HAP-1 (cell line): ENCODE results near the gene PRXL2B.

Source experiments
- DNase-seq, 2 experiments: peaks; one replicate each; pipeline ENCODE4 v3.0.0-alpha.2; 2016 to 2020; ENCODE audit warnings: low spot score in 2 of 2
- H3K27me3 ChIP-seq: fragments of 250-450 bp; sonication (Bioruptor Pico); 2 replicates; pipeline ENCODE4 v1.5.1; 2020; ENCODE audit warnings: low read depth, mild to moderate bottlenecking, moderate library complexity
- H3K36me3 ChIP-seq: fragments of 250-450 bp; sonication (Bioruptor Pico); replicated peaks from 2 replicates; pipeline ENCODE4 v1.5.1; 2020; ENCODE audit warnings: mild to moderate bottlenecking
- H3K4me1 ChIP-seq: fragments of 250-450 bp; sonication (Bioruptor Pico); 2 replicates; pipeline ENCODE4 v1.5.1; 2020; ENCODE audit warnings: mild to moderate bottlenecking
- H3K4me3 ChIP-seq: fragments of 250-450 bp; sonication (Bioruptor Pico); 2 replicates; pipeline ENCODE4 v1.5.1; 2020; ENCODE audit warnings: mild to moderate bottlenecking, moderate library complexity
- H3K9me3 ChIP-seq: fragments of 250-450 bp; sonication (Bioruptor Pico); 2 replicates; pipeline ENCODE4 v1.5.1; 2020; ENCODE audit warnings: mild to moderate bottlenecking, moderate library complexity
- in situ Hi-C: fragments of 300-500 bp; cut with MboI; formaldehyde crosslinking; loops from 3 replicates; pipeline ENCODE4 v1.14.3; 2020; ENCODE audit warnings: low sequenced_read_pairs, inconsistent platforms, mixed read lengths

Gene PRXL2B

DNA sequence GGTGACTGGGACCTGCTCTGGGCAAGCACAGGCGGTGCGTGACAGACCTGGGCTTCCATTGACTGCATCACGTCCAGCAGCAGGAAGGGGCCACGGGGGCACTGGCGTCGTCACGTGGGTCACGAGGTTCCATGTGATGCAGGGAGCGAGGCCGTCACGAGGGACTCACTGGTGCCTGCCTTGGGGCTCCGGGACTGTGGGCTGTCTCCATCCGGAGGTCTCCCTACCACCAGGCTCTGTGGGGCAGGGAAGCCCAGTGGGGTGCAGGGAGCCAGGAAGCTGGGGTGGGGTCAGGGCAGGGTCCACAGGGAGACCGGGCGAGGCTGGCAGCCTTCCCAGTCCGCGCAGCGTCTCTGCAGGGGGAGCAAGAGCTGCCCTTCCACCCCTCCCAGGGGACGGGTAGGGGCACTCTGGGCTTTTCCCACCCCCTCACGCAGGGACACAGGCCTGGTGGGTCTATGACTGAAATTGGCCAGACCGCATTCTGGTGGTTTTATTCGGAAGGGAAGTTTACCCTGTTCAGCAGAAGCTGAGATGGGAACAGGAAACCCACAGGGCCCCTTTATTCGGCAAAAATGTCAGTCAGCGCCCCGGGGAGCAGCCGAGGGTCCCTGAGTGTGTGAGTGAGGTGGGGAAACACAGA, 30.8 kb upstream of the PRXL2B start:
- DNase-seq = no peak
- in situ Hi-C loops = no loop called here
- no peaks in the 10 kb centered on the region for H3K4me1 ChIP-seq
- no peak overlapping the region for H3K4me3 ChIP-seq
- H3K27me3 ChIP-seq = no peaks in the 10 kb centered on the region
- H3K36me3 ChIP-seq = no peaks in the 10 kb centered on the region
- no peaks in the 10 kb centered on the region for H3K9me3 ChIP-seq

DNA sequence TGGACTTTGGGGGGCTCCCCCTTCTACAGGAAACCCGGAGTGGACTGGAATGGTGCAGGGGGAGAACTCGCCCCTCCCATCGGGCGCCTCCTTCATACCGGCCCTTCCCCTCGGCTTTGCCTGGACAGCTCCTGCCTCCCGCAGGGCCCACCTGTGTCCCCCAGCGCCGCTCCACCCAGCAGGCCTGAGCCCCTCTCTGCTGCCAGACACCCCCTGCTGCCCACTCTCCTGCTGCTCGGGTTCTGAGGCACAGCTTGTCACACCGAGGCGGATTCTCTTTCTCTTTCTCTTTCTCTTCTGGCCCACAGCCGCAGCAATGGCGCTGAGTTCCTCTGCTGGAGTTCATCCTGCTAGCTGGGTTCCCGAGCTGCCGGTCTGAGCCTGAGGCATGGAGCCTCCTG, 30.3 kb upstream of the PRXL2B start, which contains the start of gene TNFRSF14:
Gene TNFRSF14 (plus strand): TSS at position 95 of the 401 bp plus-strand sequence. CDS start 294 bp downstream, at position 389.
- in situ Hi-C loops = no loop called here
- H3K4me1 ChIP-seq = no peaks in the 10 kb centered on the region
- H3K4me3 ChIP-seq = no peak within 1 kb of the TSS
- no peaks in the 10 kb centered on the region for H3K27me3 ChIP-seq
- no peak for DNase-seq
- H3K36me3 ChIP-seq = no peaks in the 10 kb centered on the region
- H3K9me3 ChIP-seq = no peaks in the 10 kb centered on the region

DNA sequence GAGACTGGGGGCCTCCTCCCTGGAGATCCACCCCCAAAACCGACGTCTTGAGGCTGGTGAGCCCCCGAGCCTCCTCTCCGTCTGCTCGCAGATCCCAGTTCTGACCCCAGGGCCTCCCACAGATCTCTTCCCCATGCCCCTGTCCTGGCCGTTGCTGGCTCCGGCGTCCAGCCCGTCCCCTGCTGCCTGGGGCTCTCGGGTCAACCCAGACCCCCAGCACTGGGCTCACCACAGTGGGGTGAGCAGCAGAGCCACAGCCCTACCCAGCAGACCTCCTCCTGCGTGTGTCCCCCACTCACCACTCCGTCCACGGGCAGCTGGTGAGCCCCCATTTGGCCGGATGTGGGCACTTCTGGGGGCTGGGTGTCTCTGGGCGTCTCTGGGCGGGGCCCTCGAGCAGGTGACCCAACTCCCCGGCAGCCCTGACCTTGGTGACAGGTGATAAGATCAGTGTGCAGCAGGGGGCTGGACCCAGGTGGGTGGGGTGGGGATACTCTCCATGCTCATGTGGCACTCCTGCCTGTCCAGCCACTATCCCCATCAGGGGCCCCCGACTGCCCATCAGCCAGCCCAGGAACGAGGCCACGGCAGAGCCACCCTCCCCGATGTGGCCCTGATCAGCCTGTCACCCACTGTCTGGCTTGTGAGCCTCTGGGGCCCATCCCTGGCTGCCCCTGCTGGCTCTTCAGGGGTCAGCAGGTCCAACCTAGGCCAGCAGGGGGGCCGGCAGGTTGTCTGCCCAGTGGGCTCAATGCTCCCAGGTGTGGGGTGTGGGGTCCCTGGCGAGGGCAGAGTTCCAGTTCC, 29.7 kb upstream of the PRXL2B start:
- H3K36me3 ChIP-seq = no peaks in the 10 kb centered on the region
- no peaks in the 10 kb centered on the region for H3K27me3 ChIP-seq
- DNase-seq = no peak
- no peaks in the 10 kb centered on the region for H3K4me1 ChIP-seq
- no peak overlapping the region for H3K4me3 ChIP-seq
- H3K9me3 ChIP-seq = no peaks in the 10 kb centered on the region
- in situ Hi-C loops = no loop called here

DNA sequence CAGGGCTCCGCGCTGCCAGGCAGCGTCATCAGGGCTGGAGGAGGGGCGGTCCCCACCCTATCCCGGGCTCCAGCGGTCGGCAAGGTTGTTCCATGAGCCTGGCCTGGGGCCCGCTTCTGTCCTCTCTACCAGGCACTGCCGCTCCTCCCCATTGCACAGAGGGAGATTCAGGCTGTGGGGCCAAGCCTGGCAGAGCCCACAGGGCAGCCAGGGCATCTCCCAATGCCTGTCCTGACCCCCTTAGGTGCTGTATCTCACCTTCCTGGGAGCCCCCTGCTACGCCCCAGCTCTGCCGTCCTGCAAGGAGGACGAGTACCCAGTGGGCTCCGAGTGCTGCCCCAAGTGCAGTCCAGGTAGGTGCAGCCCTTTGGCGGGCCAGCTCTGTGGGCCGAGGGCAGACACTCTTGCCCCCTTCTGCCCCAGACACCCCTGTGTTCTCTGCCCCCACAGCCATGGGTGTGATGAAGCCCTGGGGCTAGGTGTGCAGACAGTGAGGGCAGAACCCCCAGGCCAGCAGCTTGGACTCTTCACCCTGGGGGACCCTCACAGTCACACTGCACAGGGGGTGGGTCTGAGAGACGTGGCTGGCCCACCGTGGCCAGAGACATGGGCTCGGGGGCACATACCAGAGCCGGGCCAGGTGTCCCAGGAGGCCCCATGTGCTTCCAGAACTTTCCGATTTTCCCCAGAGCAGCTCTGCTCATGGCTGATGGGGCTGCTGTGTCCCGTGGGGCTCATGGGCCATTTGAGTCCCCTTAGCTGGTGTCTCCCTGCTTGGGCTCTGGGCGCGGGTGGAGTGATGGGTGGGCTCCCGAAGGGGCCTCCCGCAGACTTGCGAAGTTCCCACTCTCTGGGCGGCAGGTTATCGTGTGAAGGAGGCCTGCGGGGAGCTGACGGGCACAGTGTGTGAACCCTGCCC, 28.8 kb upstream of the PRXL2B start:
- no peak for DNase-seq
- Histone ChIP-seq H3K9me3 (no peaks in the 10 kb centered on the region), H3K4me3 (no peak overlapping the region), H3K27me3 (no peaks in the 10 kb centered on the region), H3K36me3 (no peaks in the 10 kb centered on the region), H3K4me1 (no peaks in the 10 kb centered on the region)
- in situ Hi-C loops = no loop called here

DNA sequence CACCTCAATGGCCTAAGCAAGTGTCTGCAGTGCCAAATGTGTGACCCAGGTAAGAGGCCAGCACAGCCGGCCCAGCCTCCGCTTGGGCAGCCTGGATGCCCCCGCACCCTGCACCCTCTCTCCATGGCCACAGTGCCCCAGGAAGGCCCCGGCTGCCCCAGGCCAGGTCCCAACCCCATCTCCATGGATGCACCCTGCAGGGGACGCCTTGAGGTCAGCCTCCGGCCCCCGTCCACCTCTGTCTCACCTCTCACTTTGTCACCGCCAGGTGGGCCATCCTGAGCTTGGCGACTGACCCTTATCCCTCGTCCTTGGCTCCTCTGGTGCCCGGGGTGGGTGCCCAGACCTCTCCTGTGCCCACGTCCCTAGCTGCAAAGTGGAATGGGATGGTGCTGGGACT, 28.2 kb upstream of the PRXL2B start:
- no peak for DNase-seq
- no peaks in the 10 kb centered on the region for H3K4me1 ChIP-seq
- no peaks in the 10 kb centered on the region for H3K9me3 ChIP-seq
- H3K27me3 ChIP-seq = no peaks in the 10 kb centered on the region
- no peaks in the 10 kb centered on the region for H3K36me3 ChIP-seq
- no peak overlapping the region for H3K4me3 ChIP-seq
- in situ Hi-C loops = no loop called here

DNA sequence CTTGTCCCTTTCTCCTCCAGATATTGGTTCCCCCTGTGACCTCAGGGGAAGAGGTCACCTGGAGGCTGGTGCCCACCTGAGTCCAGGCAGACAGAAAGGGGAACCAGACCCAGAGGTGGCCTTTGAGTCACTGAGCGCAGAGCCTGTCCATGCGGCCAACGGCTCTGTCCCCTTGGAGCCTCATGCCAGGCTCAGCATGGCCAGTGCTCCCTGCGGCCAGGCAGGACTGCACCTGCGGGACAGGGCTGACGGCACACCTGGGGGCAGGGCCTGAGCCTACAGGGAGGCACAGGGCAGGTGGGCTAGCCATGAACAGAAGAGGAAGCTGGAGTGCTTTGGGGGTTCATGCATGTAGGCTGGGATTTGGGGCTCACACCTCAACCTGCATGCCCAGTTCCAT, 27.7 kb upstream of the PRXL2B start:
- DNase-seq = no peak
- Histone ChIP-seq H3K36me3 (no peaks in the 10 kb centered on the region), H3K4me1 (no peaks in the 10 kb centered on the region), H3K4me3 (no peak overlapping the region), H3K27me3 (no peaks in the 10 kb centered on the region), H3K9me3 (no peaks in the 10 kb centered on the region)
- in situ Hi-C loops = no loop called here

DNA sequence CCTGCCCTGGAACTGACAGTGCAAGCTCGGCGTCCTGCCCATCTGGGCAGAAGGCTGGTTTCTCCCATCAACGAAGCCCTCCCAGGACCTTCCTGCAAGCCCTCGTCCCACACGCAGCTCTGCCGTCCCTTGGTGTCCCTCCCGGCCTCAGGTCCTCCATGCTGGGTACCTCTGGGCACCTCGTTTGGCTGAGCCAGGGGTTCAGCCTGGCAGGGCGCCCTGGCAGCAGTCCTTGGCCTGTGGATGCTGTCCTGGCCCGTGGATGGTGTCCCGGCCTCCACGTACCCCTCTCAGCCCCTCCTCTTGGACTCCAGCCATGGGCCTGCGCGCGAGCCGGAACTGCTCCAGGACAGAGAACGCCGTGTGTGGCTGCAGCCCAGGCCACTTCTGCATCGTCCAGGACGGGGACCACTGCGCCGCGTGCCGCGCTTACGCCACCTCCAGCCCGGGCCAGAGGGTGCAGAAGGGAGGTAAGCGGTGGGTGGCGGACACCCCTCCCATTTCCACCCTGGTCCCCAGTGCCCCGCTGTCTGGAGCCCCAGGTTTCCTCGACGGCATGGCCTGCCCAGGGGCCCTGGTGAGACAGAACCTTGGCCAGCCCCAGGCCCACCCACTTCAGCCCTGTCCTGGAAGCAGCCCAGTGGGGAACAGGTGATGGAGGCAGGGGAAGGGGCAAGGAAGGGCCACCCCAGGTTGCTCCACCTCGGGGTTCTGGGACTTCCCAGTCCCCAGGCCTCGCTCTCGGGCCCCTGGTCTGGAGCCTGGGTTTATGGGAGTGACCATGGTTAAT, 26.9 kb upstream of the PRXL2B start:
- in situ Hi-C loops = no loop called here
- H3K4me1 ChIP-seq = no peaks in the 10 kb centered on the region
- DNase-seq = no peak
- H3K4me3 ChIP-seq = no peak overlapping the region
- no peaks in the 10 kb centered on the region for H3K36me3 ChIP-seq
- H3K27me3 ChIP-seq = no peaks in the 10 kb centered on the region
- H3K9me3 ChIP-seq = no peaks in the 10 kb centered on the region

DNA sequence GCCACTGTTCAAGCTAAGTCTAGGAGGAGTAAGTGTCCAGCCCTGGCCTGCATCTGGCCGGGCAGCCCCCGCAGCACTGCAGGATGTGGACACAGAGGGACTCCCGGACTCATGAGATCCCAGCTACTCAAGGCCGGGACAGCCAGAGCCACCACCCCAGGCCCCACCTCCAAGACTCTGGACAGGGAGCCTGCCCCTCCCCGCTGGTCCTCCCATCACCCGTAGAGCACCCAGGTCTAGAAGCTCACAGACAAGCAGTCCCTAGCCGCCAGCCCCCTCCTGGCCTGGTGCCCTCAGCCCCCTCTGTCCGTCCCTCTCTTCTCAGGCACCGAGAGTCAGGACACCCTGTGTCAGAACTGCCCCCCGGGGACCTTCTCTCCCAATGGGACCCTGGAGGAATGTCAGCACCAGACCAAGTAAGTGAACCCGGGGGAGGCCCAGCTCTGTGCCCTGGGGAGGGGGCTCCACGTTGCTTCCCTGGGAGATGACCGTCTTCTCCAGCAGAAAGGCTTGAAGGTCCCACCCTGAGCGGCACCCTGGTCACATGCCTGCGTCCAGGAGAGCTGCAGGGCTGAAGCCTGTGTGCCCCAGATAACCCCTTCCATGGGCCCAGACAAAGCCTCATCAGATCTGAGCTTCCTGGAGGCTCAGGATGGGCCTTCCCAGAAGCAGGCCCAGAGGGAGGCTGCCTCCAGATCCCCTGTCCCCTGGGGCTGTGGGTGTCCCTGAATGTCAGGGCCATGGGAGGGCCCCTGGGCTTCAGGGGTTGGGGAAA, 26.1 kb upstream of the PRXL2B start:
- Histone ChIP-seq H3K36me3 (no peaks in the 10 kb centered on the region), H3K4me1 (no peaks in the 10 kb centered on the region), H3K9me3 (no peaks in the 10 kb centered on the region), H3K4me3 (no peak overlapping the region), H3K27me3 (no peaks in the 10 kb centered on the region)
- in situ Hi-C loops = no loop called here
- DNase-seq = no peak

DNA sequence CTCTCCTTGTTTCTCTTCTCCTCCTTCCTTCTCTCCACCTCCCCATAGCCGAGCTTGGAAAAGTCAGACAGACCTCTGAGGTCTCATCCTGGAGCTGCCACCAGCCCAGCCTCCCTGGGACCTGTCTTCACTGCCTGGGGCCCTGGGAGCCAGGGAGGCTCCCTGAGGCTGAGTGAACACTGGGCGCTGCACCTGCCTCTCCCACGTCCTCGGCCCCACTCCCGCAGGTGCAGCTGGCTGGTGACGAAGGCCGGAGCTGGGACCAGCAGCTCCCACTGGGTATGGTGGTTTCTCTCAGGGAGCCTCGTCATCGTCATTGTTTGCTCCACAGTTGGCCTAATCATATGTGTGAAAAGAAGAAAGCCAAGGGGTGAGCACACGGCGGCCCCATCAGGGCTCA, 25.1 kb upstream of the PRXL2B start:
- no peak for DNase-seq
- Histone ChIP-seq H3K36me3 (no peaks in the 10 kb centered on the region), H3K4me3 (no peak overlapping the region), H3K27me3 (no peaks in the 10 kb centered on the region), H3K9me3 (no peaks in the 10 kb centered on the region), H3K4me1 (no peaks in the 10 kb centered on the region)
- in situ Hi-C loops = no loop called here

DNA sequence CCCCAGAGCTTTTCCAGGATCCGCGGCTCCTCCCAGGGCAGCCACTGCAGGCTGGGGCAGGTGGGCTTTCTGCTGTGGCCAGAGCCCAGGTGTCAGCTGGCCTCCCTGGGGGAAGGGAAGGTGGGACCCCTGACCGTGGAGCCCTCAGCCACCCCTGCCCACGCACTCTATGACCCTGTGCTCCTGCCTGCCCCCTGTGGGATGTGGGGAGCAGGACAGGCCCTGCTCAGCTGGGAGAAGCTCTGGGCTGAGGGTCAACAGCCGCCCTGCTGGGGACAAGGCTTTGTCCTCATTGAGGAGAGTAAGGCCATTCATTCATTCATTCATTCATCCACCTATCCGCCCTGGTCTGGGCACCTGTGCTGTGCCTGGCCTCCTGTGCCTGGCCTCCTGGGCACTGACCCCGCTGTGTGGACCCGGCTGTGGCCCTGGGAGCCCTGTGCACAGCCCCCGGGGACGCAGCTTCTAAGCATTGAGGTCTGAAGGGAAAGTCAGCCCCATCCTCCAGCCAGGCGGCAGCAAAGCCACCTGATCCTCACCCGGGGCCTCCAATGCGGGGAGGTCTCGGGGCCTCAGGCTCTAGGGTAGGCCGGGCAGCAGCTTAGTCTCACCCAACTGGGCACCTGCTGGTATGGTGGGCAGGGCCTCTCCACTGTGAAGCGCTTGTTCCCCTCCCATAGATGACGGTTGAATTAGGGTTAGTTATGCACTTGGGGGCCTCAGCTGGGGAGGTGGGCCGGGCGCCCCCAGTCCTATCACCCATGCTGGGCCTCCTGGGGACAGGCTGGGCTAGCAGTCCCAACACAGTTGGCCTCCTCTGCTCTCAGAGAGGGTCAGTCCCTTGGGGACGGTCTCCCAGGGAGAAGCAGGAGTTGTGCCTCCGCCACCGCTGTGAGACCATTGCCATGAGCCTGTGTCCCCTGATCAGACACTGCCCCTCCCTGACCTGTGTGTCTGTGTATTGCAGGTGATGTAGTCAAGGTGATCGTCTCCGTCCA, 24.4 kb upstream of the PRXL2B start:
- no peak for DNase-seq
- Histone ChIP-seq H3K4me3 (no peak overlapping the region), H3K36me3 (no peaks in the 10 kb centered on the region), H3K4me1 (no peaks in the 10 kb centered on the region), H3K27me3 (no peaks in the 10 kb centered on the region), H3K9me3 (no peaks in the 10 kb centered on the region)
- in situ Hi-C loops = no loop called here

DNA sequence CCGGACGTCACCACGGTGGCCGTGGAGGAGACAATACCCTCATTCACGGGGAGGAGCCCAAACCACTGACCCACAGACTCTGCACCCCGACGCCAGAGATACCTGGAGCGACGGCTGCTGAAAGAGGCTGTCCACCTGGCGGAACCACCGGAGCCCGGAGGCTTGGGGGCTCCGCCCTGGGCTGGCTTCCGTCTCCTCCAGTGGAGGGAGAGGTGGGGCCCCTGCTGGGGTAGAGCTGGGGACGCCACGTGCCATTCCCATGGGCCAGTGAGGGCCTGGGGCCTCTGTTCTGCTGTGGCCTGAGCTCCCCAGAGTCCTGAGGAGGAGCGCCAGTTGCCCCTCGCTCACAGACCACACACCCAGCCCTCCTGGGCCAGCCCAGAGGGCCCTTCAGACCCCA, 23.4 kb upstream of the PRXL2B start:
- Histone ChIP-seq H3K4me3 (no peak overlapping the region), H3K27me3 (no peaks in the 10 kb centered on the region), H3K4me1 (no peaks in the 10 kb centered on the region), H3K9me3 (no peaks in the 10 kb centered on the region), H3K36me3 (no peaks in the 10 kb centered on the region)
- in situ Hi-C loops = no loop called here
- DNase-seq = no peak
